Measurements from ENCODE around the gene MUL1.

The MUL1 gene

GRCh38 chr1:20484519-20485462 lies 23.2 kb downstream of the MUL1 start:
- no peak for DNase-seq

GRCh38 chr1:20483833-20484518 lies 24.0 kb downstream of the MUL1 start:
- DNase-seq: no peak

GRCh38 chr1:20483098-20483832 lies 24.7 kb downstream of the MUL1 start:
- DNase-seq: no peak

- DNase-seq: no peak
Measured at GRCh38 chr1:20481643-20482498, 26.1 kb downstream of the MUL1 start.

GRCh38 chr1:20480951-20481617 lies 26.9 kb downstream of the MUL1 start:
- no peak for DNase-seq

GRCh38 chr1:20480243-20480944 lies 27.6 kb downstream of the MUL1 start:
- DNase-seq: no peak

GRCh38 chr1:20479840-20480239 lies 28.1 kb downstream of the MUL1 start:
- no peak for DNase-seq

- no peak for DNase-seq
Measured at GRCh38 chr1:20478057-20478635, 29.8 kb downstream of the MUL1 start.

GRCh38 chr1:20477348-20478056 lies 30.4 kb downstream of the MUL1 start:
- no peak for DNase-seq

- no peak for DNase-seq
Measured at GRCh38 chr1:20476265-20477038, 31.5 kb downstream of the MUL1 start.

GRCh38 chr1:20474996-20475395 lies 33.0 kb downstream of the MUL1 start:
- DNase-seq: no peak

GRCh38 chr1:20474333-20474975 lies 33.5 kb downstream of the MUL1 start:
- DNase-seq: no peak

- DNase-seq: no peak
Measured at GRCh38 chr1:20473894-20474293, 34.1 kb downstream of the MUL1 start.

- peak; percentile 12 to 16 for DNase-seq
Measured at GRCh38 chr1:20472860-20473711, 34.9 kb downstream of the MUL1 start.

- DNase-seq: no peak
Measured at GRCh38 chr1:20472121-20472520, 35.8 kb downstream of the MUL1 start.

GRCh38 chr1:20470194-20470593 lies 37.8 kb downstream of the MUL1 start:
- no peak for DNase-seq

GRCh38 chr1:20469406-20470076 lies 38.4 kb downstream of the MUL1 start:
- no peak for DNase-seq
